PC-3 (cell line): Measurements from ENCODE around the gene GRIN2D.

Experiments used
- EZH2phosphoT487 ChIP-seq: fragments of 300-600 bp; sonication (generic); IDR thresholded peaks from 2 replicates; pipeline ENCODE4 v1.6.1; 2018; ENCODE audit warnings: mild to moderate bottlenecking, antibody characterized with exemption, low read length, borderline replicate concordance
- TF ChIP-seq, protein P1 (sequence below): fragments of 300-600 bp; sonication (generic); conservative IDR thresholded peaks from 2 replicates; pipeline ENCODE4 v1.5.1; 2017; ENCODE audit warnings: antibody characterized with exemption, low read depth, mild to moderate bottlenecking, low read length

DNA sequence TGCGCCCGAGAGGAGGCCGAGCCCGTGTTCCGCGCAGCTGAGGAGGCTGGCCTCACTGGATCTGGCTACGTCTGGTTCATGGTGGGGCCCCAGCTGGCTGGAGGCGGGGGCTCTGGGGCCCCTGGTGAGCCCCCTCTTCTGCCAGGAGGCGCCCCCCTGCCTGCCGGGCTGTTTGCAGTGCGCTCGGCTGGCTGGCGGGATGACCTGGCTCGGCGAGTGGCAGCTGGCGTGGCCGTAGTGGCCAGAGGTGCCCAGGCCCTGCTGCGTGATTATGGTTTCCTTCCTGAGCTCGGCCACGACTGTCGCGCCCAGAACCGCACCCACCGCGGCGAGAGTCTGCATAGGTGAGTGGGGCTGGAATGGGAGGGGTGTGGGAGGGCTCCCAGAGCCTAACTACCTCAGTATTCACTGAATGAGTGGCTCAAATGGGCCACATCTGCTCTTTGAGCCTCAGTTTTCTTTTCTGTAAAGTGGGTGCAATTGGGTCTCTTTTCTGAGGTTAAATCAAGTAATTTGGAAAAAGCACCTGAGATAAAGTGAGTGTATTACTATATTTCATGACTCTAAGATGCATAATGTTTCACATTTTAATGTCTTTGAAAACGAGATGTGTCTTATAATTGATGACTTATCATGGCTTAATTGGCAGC lies 11.7 kb downstream of the GRIN2D start:
- TF ChIP-seq, protein P1, sequence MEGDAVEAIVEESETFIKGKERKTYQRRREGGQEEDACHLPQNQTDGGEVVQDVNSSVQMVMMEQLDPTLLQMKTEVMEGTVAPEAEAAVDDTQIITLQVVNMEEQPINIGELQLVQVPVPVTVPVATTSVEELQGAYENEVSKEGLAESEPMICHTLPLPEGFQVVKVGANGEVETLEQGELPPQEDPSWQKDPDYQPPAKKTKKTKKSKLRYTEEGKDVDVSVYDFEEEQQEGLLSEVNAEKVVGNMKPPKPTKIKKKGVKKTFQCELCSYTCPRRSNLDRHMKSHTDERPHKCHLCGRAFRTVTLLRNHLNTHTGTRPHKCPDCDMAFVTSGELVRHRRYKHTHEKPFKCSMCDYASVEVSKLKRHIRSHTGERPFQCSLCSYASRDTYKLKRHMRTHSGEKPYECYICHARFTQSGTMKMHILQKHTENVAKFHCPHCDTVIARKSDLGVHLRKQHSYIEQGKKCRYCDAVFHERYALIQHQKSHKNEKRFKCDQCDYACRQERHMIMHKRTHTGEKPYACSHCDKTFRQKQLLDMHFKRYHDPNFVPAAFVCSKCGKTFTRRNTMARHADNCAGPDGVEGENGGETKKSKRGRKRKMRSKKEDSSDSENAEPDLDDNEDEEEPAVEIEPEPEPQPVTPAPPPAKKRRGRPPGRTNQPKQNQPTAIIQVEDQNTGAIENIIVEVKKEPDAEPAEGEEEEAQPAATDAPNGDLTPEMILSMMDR, result no peak
- no peak for TF ChIP-seq EZH2phosphoT487
